ENCODE data around the gene NECTIN1.
"Not testable (repeated sequence)": the region's sequence is repeated elsewhere in the genome, so short reads cannot be mapped to it uniquely, and the experiment has no call there.

Gene NECTIN1

DNA sequence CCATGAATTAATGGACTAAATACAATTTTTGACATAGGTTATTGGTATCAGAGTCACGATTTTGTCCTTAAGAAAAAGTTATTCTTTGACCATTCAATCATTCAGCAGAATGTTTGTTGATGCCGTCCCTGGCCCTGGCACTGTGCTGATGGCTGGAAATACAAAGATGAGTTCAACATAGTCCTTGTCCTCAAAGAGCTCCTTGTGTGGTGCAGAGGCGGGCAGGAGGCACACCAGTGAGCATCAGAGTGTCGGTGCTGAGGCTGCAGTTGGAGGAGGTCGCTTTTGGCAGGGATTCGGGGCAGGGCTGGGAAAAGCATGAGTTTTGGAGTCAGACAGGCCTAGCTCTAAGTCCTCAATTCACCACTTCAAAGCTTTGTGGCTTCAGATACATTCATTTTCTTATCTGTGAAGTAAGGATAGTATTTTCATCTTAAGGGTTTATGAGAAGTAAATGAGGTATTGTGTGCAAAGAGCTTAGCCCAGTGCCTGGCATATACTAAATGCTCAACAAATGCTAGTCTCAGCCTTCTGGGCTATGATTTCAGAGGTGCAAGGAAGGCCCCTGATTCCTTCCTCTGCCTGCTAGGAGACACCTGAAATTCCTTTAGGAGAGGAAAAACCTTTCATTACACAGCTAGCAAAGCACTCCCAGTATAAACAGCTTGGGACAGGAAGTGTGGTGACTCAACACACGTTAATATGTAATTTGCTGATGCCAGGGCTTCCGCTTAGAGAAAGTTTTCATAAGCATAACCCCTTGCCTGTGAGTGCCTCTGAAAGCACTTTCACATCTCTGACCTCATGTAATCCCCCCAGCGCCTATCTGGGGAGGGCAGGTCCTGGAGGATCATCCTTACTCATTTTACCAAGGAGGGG is 113.8 kb downstream of the NECTIN1 start:
- DNase-seq, result no peak

DNA sequence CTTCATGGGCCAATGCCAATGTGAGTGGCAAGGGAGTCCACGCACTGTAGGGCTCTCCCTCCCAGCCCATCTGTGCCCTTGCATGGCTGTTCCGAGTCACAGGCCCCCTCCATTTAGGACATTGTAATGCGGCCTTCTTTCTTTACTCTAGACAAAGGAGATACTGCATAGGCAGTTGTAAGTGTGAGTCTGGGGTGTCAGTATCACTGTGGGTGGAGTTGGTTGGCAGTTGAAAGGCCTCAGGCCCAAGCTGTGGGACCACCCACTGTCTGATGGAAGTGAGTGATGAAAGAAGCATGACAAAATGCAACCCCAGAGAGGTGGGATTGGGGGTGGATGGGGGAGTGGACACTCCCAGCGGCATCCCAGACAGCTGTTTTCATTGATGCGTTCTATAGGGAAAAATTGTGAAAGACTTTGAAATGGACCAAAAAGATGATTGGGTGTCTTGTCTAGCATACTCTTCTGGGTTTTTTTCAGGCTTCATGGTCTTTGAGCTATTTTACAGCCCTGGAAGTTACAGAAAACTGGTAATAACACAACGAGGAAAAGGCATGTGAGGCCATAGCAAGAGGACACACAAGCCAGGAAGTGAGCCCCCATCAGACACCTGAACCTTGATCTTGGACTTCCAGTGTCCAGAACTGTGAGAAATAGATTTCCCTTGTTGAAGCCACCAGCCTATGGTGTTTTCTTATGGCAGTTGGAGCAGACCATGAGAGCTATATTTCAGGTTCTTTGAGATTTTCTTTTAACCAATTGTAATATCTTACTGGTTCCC is 114.6 kb downstream of the NECTIN1 start:
- no peak for DNase-seq

GRCh38 chr11:119612814-119613213 is 116.2 kb downstream of the NECTIN1 start:
- DNase-seq, result no peak

DNA sequence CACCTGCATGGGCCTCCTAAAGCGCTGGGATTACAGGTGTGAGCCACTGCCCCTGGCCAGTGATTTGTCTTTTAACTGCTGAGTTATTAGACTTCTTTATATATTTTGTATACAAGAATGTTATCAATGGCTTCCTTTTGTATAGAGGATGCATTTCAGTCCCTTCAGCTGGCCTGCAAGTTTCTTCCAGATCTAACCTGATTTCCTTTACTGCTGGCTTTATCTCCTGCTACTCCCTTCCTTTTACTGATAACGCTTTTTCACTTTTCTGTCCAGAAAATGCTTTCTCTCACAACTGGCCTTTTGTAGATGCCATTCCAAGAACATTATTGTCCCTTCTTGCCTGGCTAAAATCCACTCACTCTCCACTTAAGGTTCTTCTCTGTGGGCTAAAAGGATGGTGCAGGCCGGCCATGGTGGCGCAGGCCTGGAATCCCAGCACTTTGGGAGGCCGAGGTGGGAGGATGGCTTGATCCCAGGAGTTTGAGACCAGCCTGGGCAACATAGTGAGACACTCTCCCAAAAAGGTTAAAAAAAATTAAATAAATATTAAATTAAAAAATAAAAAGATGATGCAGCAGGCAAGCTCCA is 118.1 kb downstream of the NECTIN1 start:
- DNase-seq, result no peak

DNA sequence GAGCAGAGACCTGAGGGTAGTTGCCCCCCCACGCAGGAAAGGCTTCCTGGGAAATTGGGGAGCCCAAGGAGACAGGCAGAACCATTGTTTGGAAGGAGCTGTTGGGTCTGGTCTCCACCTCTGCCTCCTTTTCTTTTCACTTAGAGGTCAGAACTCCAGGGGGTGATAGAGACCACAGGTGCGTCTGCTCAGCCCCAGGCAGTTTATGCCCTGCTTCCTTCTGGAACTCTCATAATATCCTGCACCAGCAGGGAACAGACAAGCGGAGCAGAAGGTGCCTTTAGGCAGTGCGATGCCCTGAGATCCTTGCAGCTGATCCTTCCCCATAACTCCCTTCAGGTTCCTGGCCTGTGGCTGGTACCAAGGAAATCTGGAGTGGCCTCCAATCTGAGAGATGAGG is 120.2 kb downstream of the NECTIN1 start:
- DNase-seq, result no peak

DNA sequence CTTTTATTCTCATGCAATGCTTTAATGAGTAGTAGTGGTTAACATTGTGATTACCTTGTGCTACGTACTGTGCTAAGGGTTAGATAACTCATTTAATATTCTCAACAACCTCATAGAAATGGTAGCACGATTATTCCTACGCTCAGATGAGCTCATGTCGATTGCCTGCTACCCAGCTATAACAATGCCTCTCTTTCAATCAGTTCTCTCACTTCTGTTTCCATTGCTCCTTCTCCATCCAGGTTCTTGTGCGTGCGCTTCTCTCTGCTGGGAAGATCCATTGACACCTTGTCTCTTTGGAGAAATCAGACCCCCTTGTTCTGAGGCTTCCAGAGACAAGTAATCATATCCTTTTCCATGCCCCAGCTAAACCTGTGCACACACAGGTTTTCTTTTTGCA is 120.8 kb downstream of the NECTIN1 start:
- no peak for DNase-seq

- no peak for DNase-seq
These were observed 121.3 kb downstream of the NECTIN1 start for GRCh38 chr11:119607726-119608125.

GRCh38 chr11:119605137-119605665 is 123.8 kb downstream of the NECTIN1 start:
- no peak for DNase-seq

- no peak for DNase-seq
These were observed 126.1 kb downstream of the NECTIN1 start for GRCh38 chr11:119602745-119603373.

- no peak for DNase-seq
These were observed 129.0 kb downstream of the NECTIN1 start for GRCh38 chr11:119599864-119600541.

DNA sequence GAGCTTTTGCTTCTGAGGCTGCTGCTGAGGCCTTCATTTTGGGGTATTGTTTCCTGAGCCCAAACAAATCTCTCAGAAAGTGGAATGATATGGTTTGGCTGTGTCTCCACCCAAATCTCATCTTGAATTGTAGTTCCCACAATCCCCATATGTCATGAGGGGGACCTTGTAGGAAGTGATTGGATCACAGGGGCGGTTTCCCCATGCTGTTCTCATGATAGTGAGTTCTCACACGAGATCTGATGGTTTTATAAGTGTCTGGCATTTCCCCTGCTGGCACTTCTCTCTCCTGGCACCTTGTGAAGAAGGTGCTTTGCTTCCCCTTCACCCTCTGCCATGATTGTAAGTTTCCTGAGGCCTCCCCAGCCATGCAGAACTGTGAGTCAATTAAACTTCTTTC is 133.1 kb downstream of the NECTIN1 start:
- DNase-seq, result not testable (repeated sequence)

DNA sequence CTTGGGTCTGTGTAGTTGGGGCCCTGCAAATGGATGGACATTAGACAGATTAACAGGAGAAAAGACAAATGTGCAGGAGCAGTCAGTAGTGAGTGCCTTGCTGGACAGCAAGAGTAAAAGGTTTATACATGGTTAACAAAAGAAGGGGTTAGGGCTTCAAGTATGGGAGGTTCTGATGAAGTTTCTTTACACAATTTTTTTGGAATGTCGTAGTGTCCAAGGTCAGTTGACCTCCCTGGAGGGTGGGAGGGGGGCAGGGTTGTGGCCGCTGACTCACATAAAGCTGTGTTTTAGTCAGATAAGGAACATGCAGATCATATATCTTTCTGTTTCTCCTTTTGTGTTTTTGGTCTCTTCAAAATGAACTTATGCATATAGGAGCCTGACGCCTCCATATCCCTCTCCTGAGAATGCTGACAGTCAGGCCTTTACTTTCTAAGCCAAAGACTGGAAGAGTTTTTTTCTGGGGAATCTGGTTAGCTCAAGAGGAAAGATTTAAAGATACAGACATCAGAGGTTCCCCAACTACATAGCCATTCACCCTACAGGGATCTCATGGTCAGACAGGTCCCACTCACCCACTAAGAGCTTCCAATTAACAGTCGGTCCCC is 134.3 kb downstream of the NECTIN1 start:
- no peak for DNase-seq

DNA sequence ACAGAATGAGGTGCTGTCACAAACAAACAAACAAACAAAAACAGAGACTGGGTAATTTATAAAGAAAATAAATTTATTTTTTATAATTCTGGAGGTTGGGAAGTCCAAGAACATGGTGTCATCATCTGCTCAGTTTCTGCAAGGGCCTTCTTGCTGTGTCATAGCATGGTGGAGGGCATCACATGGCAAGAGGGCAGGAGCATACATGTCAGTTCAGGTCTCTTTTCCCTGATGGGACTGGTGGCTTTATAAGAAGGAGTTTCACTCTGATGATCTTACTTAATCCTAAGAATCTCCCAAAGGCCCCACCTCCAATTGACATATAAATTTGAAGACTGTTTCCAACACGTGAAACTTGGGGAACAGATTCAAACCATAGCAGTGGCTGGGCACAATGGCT is 135.7 kb downstream of the NECTIN1 start:
- no peak for DNase-seq

GRCh38 chr11:119592642-119593041 is 136.4 kb downstream of the NECTIN1 start:
- DNase-seq, result no peak

DNA sequence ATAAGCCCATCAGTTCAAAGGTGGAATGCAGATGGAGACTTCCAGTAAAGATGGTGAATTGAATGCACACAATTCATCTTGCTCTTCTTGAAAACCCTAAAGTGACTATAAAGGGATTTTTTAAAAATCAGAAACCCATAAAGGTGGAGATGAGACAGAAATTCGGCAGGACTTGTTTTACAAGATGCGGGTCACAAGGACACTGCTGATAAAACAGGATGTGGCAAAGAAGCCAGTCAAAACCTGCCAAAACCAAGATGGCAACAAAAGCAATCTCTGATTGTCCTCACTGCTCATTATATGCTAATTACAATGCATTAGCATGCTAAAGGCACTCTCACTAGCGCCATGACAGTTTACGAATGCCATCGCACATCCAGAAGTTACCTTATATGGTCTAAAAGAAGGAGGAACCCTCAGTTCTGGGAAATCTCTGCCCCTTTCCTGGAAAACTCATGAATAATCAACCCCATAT is 137.1 kb downstream of the NECTIN1 start:
- DNase-seq, result no peak

GRCh38 chr11:119590651-119591351 is 138.2 kb downstream of the NECTIN1 start:
- DNase-seq, result no peak

DNA sequence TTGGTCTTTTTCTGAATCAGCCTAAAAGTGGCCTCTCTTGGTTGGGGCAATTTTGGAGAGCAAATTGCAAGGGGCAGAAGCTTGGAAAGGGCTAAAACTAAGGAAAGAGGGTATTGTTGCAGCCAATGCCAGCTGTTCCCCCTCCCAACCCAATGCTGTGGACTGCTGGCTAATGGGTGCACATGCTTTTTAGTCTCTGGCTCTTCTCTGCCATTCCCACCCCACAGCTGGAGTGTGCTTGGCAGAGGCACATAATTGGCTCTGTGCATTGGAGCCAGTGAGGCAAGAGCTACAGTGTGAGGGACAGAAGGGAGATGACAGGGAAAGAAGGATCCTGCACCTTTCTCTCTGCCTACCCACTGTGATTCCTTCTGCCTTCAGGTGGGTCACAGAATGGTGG is 140.0 kb downstream of the NECTIN1 start:
- DNase-seq, result no peak

Data from CD4-positive, alpha-beta T cell treated with Interferon gamma for 1 hour (primary cell).